PFSK-1 (cell line): ENCODE measurements around the gene BPIFA3.
A peak's percentile ranks its signal among the peaks of the same experiment; 100 is the strongest.

Experiments used
- FOXP2 ChIP-seq: optimal IDR thresholded peaks from 2 replicates; pipeline ENCODE3; 2011; ENCODE audit warnings: borderline replicate concordance, control low read depth, inconsistent platforms; ENCODE audit not compliant: insufficient read depth; ENCODE audit errors: extremely low read length, extremely low read depth
- POLR2AphosphoS5 ChIP-seq: IDR thresholded peaks from 2 replicates; pipeline ENCODE4 v1.6.1; 2012; ENCODE audit warnings: low read depth, mild to moderate bottlenecking, control low read depth, low read length, moderate library complexity
- REST ChIP-seq, 2 experiments: IDR thresholded peaks; 2 replicates each; pipeline versions ENCODE4 v1.6.1 to v1.8.0; 2011 to 2012; ENCODE audit warnings: low read depth in 2 of 2, low read length in 2 of 2, control low read depth in 1 of 2, inconsistent platforms in 1 of 2, mild to moderate bottlenecking in 1 of 2, moderate library complexity in 1 of 2; ENCODE audit not compliant: insufficient read depth in 1 of 2
- SIN3A ChIP-seq: IDR thresholded peaks from 2 replicates; pipeline ENCODE4 v1.6.1; 2012; ENCODE audit warnings: mild to moderate bottlenecking, low read length, moderate library complexity, borderline replicate concordance; ENCODE audit not compliant: insufficient read depth
- TAF1 ChIP-seq: IDR thresholded peaks from 2 replicates; pipeline ENCODE4 v1.6.1; 2012; ENCODE audit warnings: low read length, control low read depth, borderline replicate concordance; ENCODE audit not compliant: insufficient read depth

GRCh38 chr20:33192912-33193501, 24.1 kb upstream of the BPIFA3 start:
- no peak for TF ChIP-seq FOXP2
- TF ChIP-seq REST (IDR thresholded peaks at IDR 0.05; ENCODE audit: insufficient read depth in 1 of 2, low read depth in 2 of 2, low read length in 2 of 2): peak; percentile 74 to 93
- no peak for TF ChIP-seq SIN3A
- TF ChIP-seq POLR2AphosphoS5: no peak
- TF ChIP-seq TAF1: no peak
